Measurements from ENCODE around the gene IL1A.

Gene IL1A

DNA sequence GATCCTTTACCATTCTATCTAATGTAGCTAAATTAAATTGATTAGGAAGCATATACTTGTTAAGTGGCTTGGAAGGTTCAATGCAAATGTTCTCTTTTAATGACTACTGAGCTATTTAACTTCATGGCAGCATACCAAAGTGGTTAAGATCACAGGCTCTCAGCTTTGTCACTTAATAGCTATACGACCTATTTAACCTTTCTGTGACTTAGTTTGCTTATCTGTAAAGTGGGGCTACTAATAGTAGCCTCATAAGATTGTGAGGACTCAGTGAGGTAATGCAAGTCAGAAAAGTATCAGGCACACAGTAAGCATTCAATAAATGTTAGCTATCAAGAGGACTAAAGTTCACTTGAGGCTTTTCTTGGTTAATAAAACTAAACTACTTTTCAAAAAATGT lies 24.1 kb downstream of the IL1A start:
- no peak for DNase-seq

- DNase-seq, result no peak
Measured at GRCh38 chr2:112758711-112759110, 25.6 kb downstream of the IL1A start.

GRCh38 chr2:112757265-112757664 lies 27.0 kb downstream of the IL1A start:
- DNase-seq, result no peak

- no peak for DNase-seq
Measured at GRCh38 chr2:112756207-112756606, 28.1 kb downstream of the IL1A start.

DNA sequence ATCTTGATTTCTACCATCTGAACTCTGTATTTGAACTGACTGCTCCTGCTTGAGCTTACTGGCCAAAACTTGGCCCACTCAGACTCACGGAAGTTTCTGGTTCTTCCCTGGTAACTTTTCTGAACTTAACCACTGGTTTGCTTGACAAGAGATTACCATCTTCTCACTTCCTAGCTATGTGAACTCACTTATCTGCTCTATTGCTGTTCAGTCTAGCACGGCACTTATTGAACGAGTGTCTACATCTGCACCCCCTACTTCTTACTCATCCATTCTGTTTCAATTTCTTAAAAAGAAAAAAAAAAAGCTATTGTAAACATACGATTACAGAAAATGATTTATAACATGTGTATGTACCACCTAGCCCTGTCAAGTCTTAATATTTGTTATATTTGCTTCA lies 28.8 kb downstream of the IL1A start:
- DNase-seq, result no peak

GRCh38 chr2:112754564-112754963 lies 29.7 kb downstream of the IL1A start:
- DNase-seq, result no peak

DNA sequence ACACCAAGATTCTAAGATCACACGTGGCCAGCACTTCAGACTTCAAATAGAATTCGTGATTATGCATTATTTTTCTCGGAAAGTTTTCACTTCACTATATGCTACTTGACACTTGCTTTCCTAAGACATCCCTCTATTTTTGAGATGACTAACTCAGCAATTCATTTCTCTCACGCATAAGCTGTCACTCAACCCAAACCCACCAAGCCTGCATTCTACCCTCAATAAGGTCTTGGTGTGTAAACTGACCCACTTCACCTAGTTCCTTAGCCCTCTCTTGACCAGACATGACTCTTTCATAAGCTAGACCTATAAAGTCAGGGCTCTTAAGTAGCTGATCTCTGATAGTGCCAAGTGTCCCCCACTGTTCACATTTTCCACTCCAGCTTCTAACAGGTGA lies 31.6 kb downstream of the IL1A start:
- DNase-seq, result no peak

GRCh38 chr2:112751451-112752197 lies 32.7 kb downstream of the IL1A start:
- DNase-seq, result no peak

GRCh38 chr2:112750560-112750843 lies 33.8 kb downstream of the IL1A start:
- no peak for DNase-seq

- DNase-seq, result peak; percentile 85
Measured at GRCh38 chr2:112749755-112750559, 34.3 kb downstream of the IL1A start.

- no peak for DNase-seq
Measured at GRCh38 chr2:112740527-112740926, 43.8 kb downstream of the IL1A start.

- DNase-seq, result no peak
Measured at GRCh38 chr2:112737542-112738232, 46.6 kb downstream of the IL1A start.

GRCh38 chr2:112733871-112734270 lies 50.4 kb downstream of the IL1A start:
- no peak for DNase-seq

DNA sequence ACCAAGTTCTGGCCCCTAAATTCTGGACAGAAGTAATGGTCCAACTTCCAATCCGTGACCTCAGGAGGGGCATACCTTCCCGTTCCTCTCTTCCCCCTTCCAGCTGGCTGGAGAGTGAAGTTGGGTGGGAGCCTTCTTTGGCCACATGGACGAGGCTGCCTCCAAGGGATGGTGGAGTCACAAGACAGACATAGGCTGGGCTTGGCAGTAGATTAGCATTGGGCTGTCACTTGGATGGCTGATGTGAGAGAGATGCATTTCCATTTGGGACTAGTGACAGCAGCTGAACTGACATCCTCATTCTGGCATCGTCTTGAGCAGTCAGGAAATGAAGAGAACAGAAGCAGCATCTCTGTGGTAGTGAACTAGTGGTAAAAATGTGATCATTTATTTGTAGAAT lies 50.8 kb downstream of the IL1A start:
- DNase-seq, result peak; percentile 10

DNA sequence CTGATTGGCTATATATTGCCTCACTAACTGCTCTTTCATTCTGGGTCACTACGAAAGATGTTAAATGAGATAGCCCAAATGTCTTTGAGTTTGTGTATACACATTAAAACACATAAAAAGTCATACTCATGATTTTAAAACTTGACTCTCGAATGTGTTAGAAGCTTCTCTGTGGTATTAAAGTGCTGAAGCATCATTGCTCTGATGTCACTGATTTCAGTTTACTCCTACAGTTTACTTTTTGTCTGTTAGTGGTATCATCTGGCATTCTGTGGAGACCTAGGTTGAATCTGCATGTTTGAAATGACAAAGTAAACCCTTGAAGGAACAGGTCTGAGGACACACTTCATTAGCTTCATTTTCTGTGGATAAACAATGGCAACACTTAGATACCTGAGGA lies 52.8 kb downstream of the IL1A start:
- DNase-seq, result no peak

DNA sequence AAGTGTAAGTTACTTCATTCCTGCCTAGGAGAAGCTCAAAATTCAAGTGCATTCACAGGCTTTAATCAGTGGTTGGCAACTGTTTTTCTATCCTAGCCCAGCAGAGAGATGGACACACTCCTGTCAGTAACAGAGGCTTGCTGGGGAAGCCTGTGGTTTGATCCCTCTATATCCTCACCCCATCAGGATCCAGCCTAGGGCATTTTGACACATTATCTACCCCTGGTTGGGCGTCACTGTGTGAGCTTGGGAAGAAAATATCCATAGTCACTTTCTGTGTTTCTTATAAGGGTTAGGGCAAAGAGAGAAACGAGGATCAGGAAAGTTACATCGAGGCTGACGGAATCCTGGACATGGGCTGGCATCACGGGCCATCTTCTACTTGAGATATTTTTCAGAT lies 53.5 kb downstream of the IL1A start:
- DNase-seq, result no peak

- DNase-seq, result no peak
Measured at GRCh38 chr2:112730216-112730615, 54.1 kb downstream of the IL1A start.

- no peak for DNase-seq
Measured at GRCh38 chr2:112728378-112729175, 55.7 kb downstream of the IL1A start.

DNA sequence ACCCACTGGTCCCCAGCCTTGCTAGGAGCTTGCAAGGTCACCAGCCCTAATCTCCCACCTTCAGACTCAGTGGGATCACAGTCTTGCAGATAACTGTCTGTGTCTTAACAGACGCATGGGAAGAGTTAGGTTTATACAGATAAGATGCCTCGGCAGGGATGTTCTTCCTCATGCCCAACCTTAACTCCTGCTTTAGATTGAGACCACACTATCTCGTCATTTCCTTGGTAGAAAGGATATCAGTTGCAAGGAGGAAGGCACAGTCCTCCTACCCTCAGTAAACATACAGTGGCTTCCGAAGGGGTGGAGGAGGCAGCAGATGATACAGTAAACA lies 56.3 kb downstream of the IL1A start:
- no peak for DNase-seq

DNA sequence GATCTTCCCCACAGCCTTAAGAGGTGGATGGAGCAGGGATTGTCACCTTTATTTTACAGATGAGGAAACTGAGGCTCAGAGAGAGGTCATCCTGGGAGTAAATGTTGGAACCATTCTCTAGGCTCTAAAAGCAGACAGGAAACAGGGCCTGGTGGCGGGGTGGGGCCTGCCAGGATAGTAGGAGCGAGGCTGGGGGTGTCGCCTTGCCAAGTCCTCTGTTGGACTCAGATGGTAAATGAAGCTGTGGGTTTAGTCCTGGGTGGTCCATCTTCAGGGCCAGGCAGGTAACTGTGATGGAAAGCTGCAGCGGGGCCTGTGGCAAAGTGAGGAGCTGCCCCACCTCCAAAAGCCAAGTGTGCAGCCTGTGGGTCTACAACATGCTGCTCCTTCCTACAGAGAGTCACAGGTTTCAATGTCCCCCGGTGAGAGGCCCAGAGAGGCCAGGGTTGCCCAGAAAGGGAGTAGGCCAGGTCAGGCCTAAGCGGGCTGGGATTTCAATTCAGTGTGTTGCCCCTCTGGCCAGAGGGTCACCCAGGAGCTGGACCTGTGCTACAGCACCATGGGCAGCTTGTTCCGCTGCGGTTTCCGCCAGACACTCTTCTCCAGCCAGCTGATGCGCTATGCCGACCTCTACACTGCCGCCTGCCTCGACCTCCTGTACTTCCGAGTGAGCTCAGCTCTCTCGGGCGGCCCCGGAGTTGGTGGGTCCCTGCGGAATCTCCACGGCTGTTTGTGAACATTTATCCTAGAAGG lies 56.8 kb downstream of the IL1A start:
- no peak for DNase-seq

- peak; percentile 95 for DNase-seq
Measured at GRCh38 chr2:112726487-112727190, 57.7 kb downstream of the IL1A start.
